NCI-H748 (cell line): ENCODE data around the gene SH3BP5.

Experiments used
- DNase-seq: peaks from one replicate; lab custom pipeline; 2025; ENCODE audit not compliant: unreplicated experiment; lab: John Stamatoyannopoulos, UW

The SH3BP5 gene

GRCh38 chr3:15347737-15348110 lies 15.3 kb upstream of the SH3BP5 start:
- no peak for DNase-seq

- DNase-seq, result no peak
Observed at GRCh38 chr3:15347063-15347736, 14.8 kb upstream of the SH3BP5 start.

- DNase-seq, result no peak
Observed at GRCh38 chr3:15346516-15346915, 14.1 kb upstream of the SH3BP5 start.

- DNase-seq, result no peak
Observed at GRCh38 chr3:15345608-15346137, 13.3 kb upstream of the SH3BP5 start.

- peak; percentile 80 for DNase-seq
Observed at GRCh38 chr3:15345066-15345607, 12.8 kb upstream of the SH3BP5 start.

- DNase-seq, result no peak
Observed at GRCh38 chr3:15342945-15343344, 10.6 kb upstream of the SH3BP5 start.

GRCh38 chr3:15342246-15342645 lies 9.9 kb upstream of the SH3BP5 start:
- no peak for DNase-seq

GRCh38 chr3:15341030-15341726 lies 8.8 kb upstream of the SH3BP5 start:
- no peak for DNase-seq

GRCh38 chr3:15339786-15340215 lies 7.4 kb upstream of the SH3BP5 start:
- DNase-seq, result no peak

- DNase-seq, result no peak
Observed at GRCh38 chr3:15339001-15339400, 6.6 kb upstream of the SH3BP5 start.

- DNase-seq, result no peak
Observed at GRCh38 chr3:15337963-15338362, 5.6 kb upstream of the SH3BP5 start.

- DNase-seq, result no peak
Observed at GRCh38 chr3:15336057-15336456, 3.7 kb upstream of the SH3BP5 start.

- DNase-seq, result no peak
Observed at GRCh38 chr3:15333956-15334263, 1.5 kb upstream of the SH3BP5 start.

- DNase-seq, result no peak
Observed at GRCh38 chr3:15333099-15333955, 941 bp upstream of the SH3BP5 start.

- DNase-seq, result peak; percentile 37
Observed at GRCh38 chr3:15331606-15332404, 581 bp downstream of the SH3BP5 start.

GRCh38 chr3:15331072-15331605 lies 1.2 kb downstream of the SH3BP5 start:
- no peak for DNase-seq

- DNase-seq, result peak; percentile 64
Observed at GRCh38 chr3:15330031-15330596, 2.3 kb downstream of the SH3BP5 start.

- DNase-seq, result no peak
Observed at GRCh38 chr3:15329046-15330005, 3.1 kb downstream of the SH3BP5 start.

GRCh38 chr3:15327941-15328340 lies 4.4 kb downstream of the SH3BP5 start:
- DNase-seq, result peak; percentile 79
